Mesodermal cell (in vitro differentiated cells): ENCODE results near the gene NID2.

Source experiments
- H3K27ac ChIP-seq: 2 replicates; pipeline ENCODE4 v1.7.0; 2013; ENCODE audit warnings: mild to moderate bottlenecking, low read depth, low read length, moderate library complexity; ENCODE audit not compliant: severe bottlenecking
- H3K36me3 ChIP-seq: 2 replicates; pipeline ENCODE4 v1.7.1; 2013; ENCODE audit warnings: mild to moderate bottlenecking, low read length, moderate library complexity; ENCODE audit not compliant: control insufficient read depth, insufficient read depth
- H3K4me1 ChIP-seq: one replicate; pipeline ENCODE4 v1.7.1; 2013; ENCODE audit warnings: mild to moderate bottlenecking, low read length; ENCODE audit not compliant: insufficient read depth, control insufficient read depth, poor library complexity, severe bottlenecking
- H3K4me3 ChIP-seq: 2 replicates; pipeline ENCODE4 v1.7.0; 2013; ENCODE audit warnings: low read length, control low read depth, mild to moderate bottlenecking; ENCODE audit not compliant: insufficient read depth, poor library complexity, severe bottlenecking; ENCODE audit errors: extremely low read depth
- H3K9me3 ChIP-seq: 2 replicates; pipeline ENCODE4 v1.7.1; 2013; ENCODE audit warnings: mild to moderate bottlenecking, low read length, moderate library complexity; ENCODE audit not compliant: control insufficient read depth
- WGBS, 2 experiments: methylation state at CpG; one replicate each; pipeline ENCODE4 v1.1.5; 2013; ENCODE audit warnings: missing lambda C conversion rate in 2 of 2; ENCODE audit not compliant: insufficient coverage in 2 of 2; 5-methylcytosine and 5-hydroxymethylcytosine counted together

The NID2 gene

DNA sequence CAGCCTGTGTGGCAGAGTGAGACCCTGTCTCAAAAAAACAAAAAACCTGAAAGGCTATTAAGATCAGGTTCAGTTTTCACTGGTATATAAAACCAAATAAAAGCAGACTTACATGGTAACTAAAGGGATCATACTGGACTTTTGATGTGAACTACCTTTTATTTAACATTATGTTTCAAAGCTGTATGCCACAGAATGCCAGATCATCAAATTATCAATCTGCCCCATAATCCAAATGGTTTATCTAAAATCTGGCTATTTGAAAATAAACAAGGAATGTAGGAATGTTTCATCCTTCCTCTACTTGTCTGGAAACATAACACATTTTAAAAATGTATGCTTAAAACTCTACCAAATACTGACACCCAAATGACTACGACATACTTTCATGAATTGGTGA lies 14.2 kb downstream of the NID2 start:
- Histone ChIP-seq H3K4me3 (no peak overlapping the region), H3K9me3 (no peaks in the 10 kb centered on the region), H3K27ac (no peak overlapping the region), H3K36me3 (peaks cover 39% of the 10 kb centered on the region), H3K4me1 (no peaks in the 10 kb centered on the region)
- no CpG with 5 or more reads among the region's 1 CpG for WGBS, 2 experiments

DNA sequence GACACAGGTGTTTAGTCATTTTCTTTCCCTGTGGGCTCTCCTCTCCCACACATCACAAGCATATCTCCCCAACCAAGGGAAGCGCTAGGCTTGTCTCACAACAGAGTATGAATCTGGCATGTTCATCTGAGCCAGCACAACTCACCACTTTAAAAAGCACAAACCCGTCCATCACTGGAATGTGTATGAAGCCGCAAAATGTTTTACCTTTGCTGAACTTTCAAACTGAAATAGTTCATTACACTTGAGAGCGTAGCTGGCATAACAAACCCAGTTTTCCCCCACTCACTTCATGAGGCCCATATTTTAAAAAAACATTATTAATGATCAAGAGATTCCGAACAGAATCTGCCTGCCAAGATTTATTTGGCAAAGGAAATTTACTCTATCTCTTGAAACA lies 15.8 kb downstream of the NID2 start:
- no peaks in the 10 kb centered on the region for H3K4me1 ChIP-seq
- H3K4me3 ChIP-seq: no peak overlapping the region
- no peak overlapping the region for H3K27ac ChIP-seq
- 86 to 96% methylated on average over 3 to 5 of the region's 5 CpGs for WGBS, 2 experiments
- no peaks in the 10 kb centered on the region for H3K9me3 ChIP-seq
- peaks cover 33% of the 10 kb centered on the region for H3K36me3 ChIP-seq

DNA sequence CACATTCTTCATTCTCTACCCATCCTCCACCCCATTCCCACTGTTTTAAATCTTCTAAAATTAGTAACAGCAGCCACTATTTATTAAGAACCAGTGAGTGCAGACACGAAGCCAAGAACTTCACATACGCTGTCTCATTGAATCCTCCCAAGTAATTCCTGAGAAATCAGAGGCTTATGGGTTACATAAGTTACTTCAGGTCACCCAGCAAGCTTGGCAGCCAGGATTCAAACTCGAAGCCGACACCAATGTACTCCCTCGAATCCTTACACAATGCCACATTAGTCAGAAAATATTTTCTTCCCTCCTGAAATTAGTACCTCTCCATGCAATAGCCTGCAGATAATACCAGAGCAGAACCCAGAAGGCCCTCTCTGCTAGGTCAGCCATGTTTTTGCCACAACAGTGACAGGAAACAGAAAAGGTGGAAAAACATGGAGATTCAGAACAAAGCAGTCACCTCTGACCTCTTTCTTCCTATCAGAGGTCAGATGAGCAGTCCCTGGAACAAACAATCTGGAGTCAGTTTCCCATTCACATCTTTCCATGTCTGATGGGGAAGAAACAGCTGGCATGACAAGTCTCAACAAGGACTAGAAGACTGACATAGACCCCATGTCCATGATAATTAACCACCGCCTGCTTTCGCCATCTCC lies 16.4 kb downstream of the NID2 start:
- H3K4me3 ChIP-seq: no peak overlapping the region
- peaks cover 35% of the 10 kb centered on the region for H3K36me3 ChIP-seq
- H3K27ac ChIP-seq: no peak overlapping the region
- 89 to 93% methylated on average over 6 to 7 of the region's 7 CpGs for WGBS, 2 experiments
- no peaks in the 10 kb centered on the region for H3K9me3 ChIP-seq
- H3K4me1 ChIP-seq: no peaks in the 10 kb centered on the region

DNA sequence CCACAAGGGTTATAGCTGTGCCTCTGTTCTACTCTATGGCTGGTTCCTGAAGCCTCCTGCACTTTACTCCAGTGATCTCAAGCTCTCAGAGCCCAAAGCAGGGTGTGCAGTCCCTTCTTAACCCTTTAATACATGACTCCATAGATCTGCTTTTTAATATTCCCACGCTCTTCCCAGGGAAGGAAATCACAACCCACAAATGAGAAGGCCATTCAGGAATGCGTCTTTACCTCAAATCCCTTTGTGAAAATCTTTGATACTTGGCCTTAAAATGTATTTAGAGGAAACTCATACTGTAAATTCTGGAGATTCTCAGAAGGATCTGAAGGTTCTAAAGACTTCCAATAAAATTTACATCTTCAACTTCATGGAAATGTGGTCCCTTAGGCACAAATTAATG lies 17.0 kb downstream of the NID2 start:
- Histone ChIP-seq H3K9me3 (no peaks in the 10 kb centered on the region), H3K4me3 (no peak overlapping the region), H3K36me3 (peaks cover 35% of the 10 kb centered on the region), H3K27ac (no peak overlapping the region), H3K4me1 (no peaks in the 10 kb centered on the region)
- WGBS, 2 experiments: no CpG with 5 or more reads among the region's 2 CpGs

DNA sequence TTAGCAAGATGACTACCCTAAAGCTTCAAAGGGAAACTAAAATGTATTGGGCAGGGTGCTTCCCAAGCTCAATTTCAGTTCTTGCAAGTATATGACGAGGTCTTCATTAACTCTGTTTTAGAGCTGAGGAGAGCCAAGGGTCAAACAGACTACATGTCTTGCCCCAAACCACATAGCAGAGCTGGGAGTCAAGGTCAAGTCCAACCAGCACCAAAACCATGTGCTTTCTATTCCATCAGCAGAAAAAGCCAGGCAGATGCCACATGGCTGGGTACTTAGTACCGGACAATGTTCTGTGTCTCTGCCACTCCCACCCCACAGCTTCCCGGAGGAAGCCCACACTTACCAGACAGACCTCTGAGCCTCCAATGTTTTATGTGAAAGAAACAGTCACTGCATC lies 17.6 kb downstream of the NID2 start:
- H3K36me3 ChIP-seq: peaks cover 32% of the 10 kb centered on the region
- no peak overlapping the region for H3K27ac ChIP-seq
- WGBS, 2 experiments: 88 to 89% methylated on average over 3 of the region's 3 CpGs
- no peak overlapping the region for H3K4me3 ChIP-seq
- no peaks in the 10 kb centered on the region for H3K4me1 ChIP-seq
- H3K9me3 ChIP-seq: no peaks in the 10 kb centered on the region

DNA sequence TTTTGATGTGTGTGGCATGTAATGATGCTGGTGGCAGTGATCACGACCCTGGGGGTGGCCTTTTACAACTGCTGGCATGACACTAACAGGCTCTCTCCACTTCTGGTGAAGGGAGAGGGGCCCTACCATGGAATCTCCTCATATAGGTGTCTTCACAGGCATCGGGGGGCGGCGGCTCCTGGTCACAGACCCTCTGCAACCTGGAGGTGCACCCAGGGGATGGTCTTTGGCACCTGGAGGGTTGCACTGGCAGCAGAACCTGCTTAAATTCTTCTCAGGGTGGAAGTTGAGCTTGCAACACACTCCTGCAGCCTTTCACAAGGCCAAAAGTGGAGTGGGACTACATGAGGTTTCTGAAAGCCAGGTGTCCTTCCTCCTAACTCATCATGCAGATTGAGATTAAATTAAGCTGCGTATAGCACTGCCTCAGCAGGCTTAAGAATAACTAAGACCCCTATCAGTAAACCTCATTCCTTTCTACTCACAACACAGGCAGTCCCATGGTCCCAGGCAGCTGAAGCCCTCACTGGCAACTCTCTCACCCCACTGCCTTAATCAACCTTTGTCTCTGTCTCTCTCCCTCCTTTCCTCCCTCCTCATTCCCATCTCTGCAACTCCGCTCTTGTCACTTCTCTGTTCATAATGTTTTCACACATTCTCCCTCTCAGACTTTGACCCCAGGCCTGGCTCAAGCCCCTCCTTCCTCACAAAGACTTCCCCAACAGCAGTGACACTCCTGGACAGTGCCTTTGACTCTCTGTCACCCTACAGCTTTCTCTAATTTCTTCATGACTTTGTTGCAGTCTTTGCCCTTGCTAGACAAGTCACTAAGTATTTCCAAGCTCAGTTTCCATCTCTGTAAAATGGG lies 18.9 kb downstream of the NID2 start:
- Histone ChIP-seq H3K36me3 (peaks cover 32% of the 10 kb centered on the region), H3K27ac (no peak overlapping the region)

DNA sequence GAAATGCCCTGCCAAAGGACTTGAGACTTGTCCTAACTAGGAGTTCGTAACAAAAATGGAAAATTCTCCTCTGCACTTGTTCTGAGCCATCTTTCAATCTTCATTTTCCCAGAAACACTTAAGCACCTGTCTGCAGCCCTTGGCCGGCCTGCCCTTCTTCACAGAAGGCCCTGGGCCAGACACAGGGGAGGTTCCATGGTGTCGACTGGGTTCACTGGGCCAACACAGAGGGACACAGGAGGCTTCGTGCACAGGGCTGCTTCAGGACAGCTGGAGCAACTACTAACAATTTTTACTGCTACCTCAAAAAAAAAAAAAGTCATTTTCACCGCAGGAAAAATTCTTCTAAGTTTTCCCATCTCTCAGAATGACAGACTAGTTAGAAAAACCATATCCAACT lies 19.6 kb downstream of the NID2 start:
- Histone ChIP-seq H3K4me3 (no peak overlapping the region), H3K9me3 (no peaks in the 10 kb centered on the region), H3K4me1 (no peaks in the 10 kb centered on the region), H3K27ac (no peak overlapping the region), H3K36me3 (peaks cover 29% of the 10 kb centered on the region)
- WGBS, 2 experiments: 89 to 96% methylated on average over 3 to 4 of the region's 5 CpGs

More for the DNA sequence above, 18.9 kb downstream of the NID2 start:
- WGBS, 2 experiments: 87 to 94% methylated on average over 2 to 4 of the region's 6 CpGs
- Histone ChIP-seq H3K4me1 (no peaks in the 10 kb centered on the region), H3K9me3 (no peaks in the 10 kb centered on the region), H3K4me3 (no peak overlapping the region)

DNA sequence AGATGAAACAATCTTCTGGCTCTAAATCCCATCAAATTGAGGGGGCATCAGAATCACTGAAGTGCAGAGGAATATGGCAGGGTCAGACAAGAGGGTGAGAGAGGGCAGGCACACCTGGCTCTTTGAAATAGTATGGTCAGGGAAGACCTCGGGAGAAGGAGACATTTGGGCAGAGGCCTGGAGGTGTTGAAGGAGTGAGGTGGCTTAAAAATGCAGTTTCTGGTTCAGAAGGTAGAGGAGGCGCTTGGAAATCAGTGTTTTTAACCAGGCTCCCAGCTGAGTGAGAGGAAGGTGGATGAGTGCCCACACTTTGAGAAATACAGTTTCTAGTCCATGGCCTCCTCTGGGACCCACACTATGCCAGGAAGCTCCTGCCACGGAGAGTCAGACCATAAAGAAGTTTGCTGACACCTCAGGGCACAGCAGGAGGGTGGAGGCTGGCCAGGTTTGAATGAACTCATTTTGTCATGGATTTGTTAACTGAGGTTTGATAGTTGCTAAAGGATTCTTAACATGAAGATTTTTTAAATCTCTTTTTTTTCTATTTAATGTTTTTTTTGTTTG lies 20.1 kb downstream of the NID2 start:
- no peak overlapping the region for H3K27ac ChIP-seq
- H3K4me1 ChIP-seq: no peaks in the 10 kb centered on the region
- no peaks in the 10 kb centered on the region for H3K9me3 ChIP-seq
- H3K4me3 ChIP-seq: no peak overlapping the region
- 67 to 69% methylated on average over 3 of the region's 3 CpGs for WGBS, 2 experiments
- peaks cover 23% of the 10 kb centered on the region for H3K36me3 ChIP-seq

DNA sequence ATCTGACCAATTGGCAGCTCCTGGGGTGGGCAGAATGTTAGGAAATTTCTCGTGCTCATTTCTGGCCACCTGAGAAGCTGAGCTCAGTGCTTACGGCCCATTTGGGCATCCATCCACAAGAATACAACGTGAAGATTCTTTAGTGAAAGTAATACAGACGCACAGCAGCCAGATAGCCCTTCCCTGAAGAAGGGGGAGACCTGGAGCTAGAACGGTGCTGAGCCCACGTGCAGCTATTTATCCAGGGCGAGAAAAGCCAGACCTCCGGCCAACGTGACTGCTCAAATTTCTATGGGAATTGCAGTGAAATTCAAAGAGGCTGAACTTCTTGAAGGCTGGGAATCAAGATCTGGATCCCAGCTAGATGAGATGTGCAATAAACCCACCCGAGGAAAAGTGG lies 20.7 kb downstream of the NID2 start:
- Histone ChIP-seq H3K4me3 (no peak overlapping the region), H3K27ac (no peak overlapping the region), H3K9me3 (no peaks in the 10 kb centered on the region), H3K36me3 (peaks cover 18% of the 10 kb centered on the region), H3K4me1 (no peaks in the 10 kb centered on the region)
- WGBS, 2 experiments: 86 to 93% methylated on average over 8 to 10 of the region's 10 CpGs

DNA sequence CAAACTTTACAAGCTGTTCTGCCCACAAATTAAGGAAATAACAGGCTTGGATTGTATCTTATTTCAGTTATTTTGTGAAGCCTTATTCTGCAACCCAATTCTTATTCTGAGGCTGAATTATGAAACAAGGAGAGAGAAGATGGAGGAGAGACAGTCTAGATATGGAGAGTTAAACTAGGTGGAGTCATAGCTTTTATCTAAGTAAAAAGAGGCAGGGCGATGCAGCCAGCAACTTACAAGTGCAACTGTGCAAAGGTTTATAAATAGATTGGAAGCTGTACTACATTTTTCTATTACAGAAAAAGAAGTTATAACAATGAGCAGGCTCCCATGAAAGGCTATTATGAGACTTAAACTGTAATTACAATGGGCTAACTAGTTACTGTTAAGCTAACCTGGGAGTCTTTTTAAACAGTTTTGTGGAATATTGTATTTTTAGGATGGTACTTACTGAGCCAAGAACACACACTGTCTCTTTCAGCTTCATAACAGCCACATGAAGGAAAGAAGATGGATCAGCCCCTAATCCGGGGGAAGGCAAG lies 22.4 kb downstream of the NID2 start:
- Histone ChIP-seq H3K9me3 (no peaks in the 10 kb centered on the region), H3K4me3 (no peak overlapping the region), H3K27ac (no peak overlapping the region), H3K36me3 (peaks cover 23% of the 10 kb centered on the region), H3K4me1 (no peaks in the 10 kb centered on the region)
- WGBS, 2 experiments: no CpG with 5 or more reads among the region's 2 CpGs
